Left renal pelvis (tissue), 4 donors: Measurements from ENCODE around the gene SMG6. TPM values are rescaled to one million over a fixed set of nuclear protein-coding genes. Genes with fewer than 3 reads are reported as not detected.
A peak's percentile ranks its signal among the peaks of the same experiment; 100 is the strongest.

Source experiments
- DNase-seq, 4 donors: peaks; one replicate each; pipeline ENCODE4 v3.0.0-alpha.2; 2013; ENCODE audit warnings: low read depth in 4 of 4, low spot score in 3 of 4
- polyA plus RNA-seq, 4 donors: library from polyadenylated mRNA; unstranded; fragments of 120-200 nt; gene quantifications; one replicate each; pipeline ENCODE4 v1.2.1, GENCODE V29; 2013; ENCODE audit not compliant: insufficient read length in 4 of 4

The SMG6 gene
- polyA plus RNA-seq, 4 donors, result 27.8 to 35.8 (median 30.7) TPM

GRCh38 chr17:2120586-2121335 lies 182.8 kb downstream of the SMG6 start:
- DNase-seq, result no peak

GRCh38 chr17:2113279-2113622 lies 190.3 kb downstream of the SMG6 start:
- no peak for DNase-seq

- DNase-seq, result no peak
Measured at GRCh38 chr17:2111691-2112090, 191.9 kb downstream of the SMG6 start.

GRCh38 chr17:2110436-2110835 lies 193.1 kb downstream of the SMG6 start:
- DNase-seq, result no peak

- no peak for DNase-seq
Measured at GRCh38 chr17:2108170-2108569, 195.4 kb downstream of the SMG6 start.

- DNase-seq, result no peak
Measured at GRCh38 chr17:2107506-2107905, 196.1 kb downstream of the SMG6 start.

- no peak for DNase-seq
Measured at GRCh38 chr17:2107050-2107449, 196.5 kb downstream of the SMG6 start.

GRCh38 chr17:2106308-2106955 lies 197.2 kb downstream of the SMG6 start:
- DNase-seq, result no peak

- no peak for DNase-seq
Measured at GRCh38 chr17:2105663-2106062, 197.9 kb downstream of the SMG6 start.

GRCh38 chr17:2102931-2103809 lies 200.4 kb downstream of the SMG6 start:
- no peak for DNase-seq

- DNase-seq, result no peak
Measured at GRCh38 chr17:2101448-2102257, 201.9 kb downstream of the SMG6 start.

GRCh38 chr17:2095536-2095910 lies 208.1 kb downstream of the SMG6 start:
- no peak for DNase-seq

- no peak for DNase-seq
Measured at GRCh38 chr17:2094891-2095535, 208.6 kb downstream of the SMG6 start.

GRCh38 chr17:2093349-2093748 lies 210.2 kb downstream of the SMG6 start:
- no peak for DNase-seq

GRCh38 chr17:2092253-2092652 lies 211.3 kb downstream of the SMG6 start:
- DNase-seq, result no peak

- DNase-seq, result peak in 1 of 4 donors; percentile 53
Measured at GRCh38 chr17:2090804-2091534, 212.6 kb downstream of the SMG6 start.

- DNase-seq, result no peak
Measured at GRCh38 chr17:2090210-2090641, 213.4 kb downstream of the SMG6 start.

GRCh38 chr17:2089021-2089422 lies 214.6 kb downstream of the SMG6 start:
- DNase-seq, result no peak

GRCh38 chr17:2087597-2088211 lies 215.9 kb downstream of the SMG6 start:
- no peak for DNase-seq
